D721Med (cell line): ENCODE results near the gene KATNB1.

ENCODE experiments used
- DNase-seq: peaks from one replicate; pipeline ENCODE4 v3.0.0; 2011; ENCODE audit warnings: low spot score; ENCODE audit not compliant: insufficient read length
- FAIRE-seq: peaks from 2 replicates; lab custom pipeline; 2011; peaks lifted over from hg19 to GRCh38; lab: Jason Lieb, UNC
- CTCF ChIP-seq: IDR thresholded peaks from 2 replicates; pipeline ENCODE4 v1.5.1; 2012; ENCODE audit warnings: mild to moderate bottlenecking, control low read depth; ENCODE audit not compliant: insufficient read depth; ENCODE audit errors: missing control alignments

KATNB1 gene, protein sequence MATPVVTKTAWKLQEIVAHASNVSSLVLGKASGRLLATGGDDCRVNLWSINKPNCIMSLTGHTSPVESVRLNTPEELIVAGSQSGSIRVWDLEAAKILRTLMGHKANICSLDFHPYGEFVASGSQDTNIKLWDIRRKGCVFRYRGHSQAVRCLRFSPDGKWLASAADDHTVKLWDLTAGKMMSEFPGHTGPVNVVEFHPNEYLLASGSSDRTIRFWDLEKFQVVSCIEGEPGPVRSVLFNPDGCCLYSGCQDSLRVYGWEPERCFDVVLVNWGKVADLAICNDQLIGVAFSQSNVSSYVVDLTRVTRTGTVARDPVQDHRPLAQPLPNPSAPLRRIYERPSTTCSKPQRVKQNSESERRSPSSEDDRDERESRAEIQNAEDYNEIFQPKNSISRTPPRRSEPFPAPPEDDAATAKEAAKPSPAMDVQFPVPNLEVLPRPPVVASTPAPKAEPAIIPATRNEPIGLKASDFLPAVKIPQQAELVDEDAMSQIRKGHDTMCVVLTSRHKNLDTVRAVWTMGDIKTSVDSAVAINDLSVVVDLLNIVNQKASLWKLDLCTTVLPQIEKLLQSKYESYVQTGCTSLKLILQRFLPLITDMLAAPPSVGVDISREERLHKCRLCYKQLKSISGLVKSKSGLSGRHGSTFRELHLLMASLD

DNA sequence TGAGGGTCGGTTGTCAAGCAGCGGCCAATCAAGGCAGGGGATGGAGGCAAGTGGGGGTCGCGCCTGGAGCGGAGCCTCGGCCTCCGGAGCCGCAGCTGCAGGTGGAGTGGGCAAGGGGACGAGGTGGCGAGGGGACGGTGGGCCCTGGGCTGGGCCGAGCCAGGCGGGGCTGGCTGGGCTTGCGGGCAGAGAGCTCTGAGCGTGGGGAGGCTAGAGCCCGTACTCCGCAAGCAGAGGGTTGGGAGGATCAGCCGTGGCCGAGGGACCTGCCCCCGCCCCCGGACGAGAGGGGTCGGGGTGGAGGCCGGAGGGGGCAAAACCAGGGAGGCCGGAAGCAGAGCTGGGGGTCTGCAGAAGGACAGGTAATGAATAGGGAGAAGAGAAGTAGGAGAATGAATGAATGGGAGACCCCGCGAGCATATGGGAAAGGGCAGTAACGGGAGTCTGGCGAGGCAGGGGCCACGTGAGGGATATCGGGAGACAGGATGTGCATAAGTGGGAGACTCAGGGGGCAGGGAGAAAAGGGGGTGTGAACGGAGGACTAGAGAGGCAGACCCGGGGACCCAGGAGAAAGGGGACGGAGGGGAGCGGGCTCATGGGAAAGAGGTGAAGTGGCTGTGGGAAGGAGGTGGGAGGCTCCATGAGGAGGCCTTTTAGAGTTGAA, at the start of gene KATNB1:
TSS of gene KATNB1 (plus strand) at position 16 of the 664 bp plus-strand sequence. CDS start 1,474 bp downstream, outside the sequence.
- DNase-seq (no peak), FAIRE-seq (no peak)
- no peak for TF ChIP-seq CTCF

DNA sequence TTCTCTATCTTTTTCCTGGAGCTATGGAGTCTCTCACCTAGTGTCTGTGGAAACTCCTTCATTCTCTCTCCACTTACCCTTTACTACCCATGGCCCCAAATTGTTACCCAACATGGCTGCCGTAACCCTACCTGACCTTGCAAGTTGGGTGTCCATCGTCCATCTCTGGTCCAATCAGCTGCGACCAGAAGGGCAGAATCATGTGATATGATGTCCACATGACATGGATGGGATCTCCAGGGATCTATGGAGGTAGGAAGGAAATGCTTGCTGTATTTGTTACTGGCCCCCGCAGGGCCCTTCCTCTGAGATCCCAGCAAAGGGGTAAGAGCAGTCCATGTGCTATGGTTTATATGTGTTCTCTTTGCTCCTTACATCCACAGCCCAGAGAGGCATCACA, 49.0 kb upstream of the KATNB1 start:
- no peak for DNase-seq
- TF ChIP-seq CTCF: no peak
- FAIRE-seq: no peak

- DNase-seq (no peak), FAIRE-seq (no peak)
- no peak for TF ChIP-seq CTCF
Measured at GRCh38 chr16:57687363-57687929, 48.1 kb upstream of the KATNB1 start.

- no peak for TF ChIP-seq CTCF
- FAIRE-seq: no peak
Measured at GRCh38 chr16:57688487-57688986, 47.0 kb upstream of the KATNB1 start.

DNA sequence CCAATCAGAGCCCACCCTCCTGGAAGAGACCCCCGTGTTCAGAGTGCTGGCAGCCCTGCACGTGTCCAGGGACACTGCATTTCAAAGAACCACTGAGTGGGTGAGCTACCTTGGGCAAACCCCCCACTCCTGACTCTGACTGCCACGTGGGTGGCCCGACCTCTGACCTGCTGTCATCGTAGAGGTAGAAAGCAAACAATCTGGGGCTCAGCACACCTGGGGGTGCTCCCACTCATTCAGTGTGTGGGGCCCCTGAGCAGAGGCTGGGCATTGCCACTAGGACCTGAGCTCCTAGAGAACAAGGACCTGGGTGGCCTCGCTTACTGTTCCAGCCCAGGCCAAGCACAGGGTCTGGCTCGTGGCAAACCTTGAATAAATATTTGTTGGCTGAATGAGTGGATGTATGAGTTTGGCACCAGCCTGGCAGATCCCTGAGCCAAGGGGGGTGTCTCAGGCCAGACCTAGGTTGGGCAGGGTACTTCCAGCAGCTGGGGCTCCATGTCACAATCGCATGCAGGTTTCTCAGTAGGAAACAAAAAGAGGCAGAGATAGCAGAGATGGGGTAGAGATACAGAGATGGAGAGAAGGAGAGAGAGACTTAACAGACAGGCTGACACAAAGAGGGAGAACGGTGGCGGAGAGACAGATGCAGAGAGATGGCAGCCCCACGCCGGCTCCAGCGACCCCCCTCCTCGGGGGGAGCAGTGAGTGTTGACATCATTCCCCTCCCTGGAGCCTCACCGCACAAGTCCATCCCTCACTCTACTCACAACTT, 46.4 kb upstream of the KATNB1 start:
- no peak for TF ChIP-seq CTCF
- FAIRE-seq: no peak
- DNase-seq: no peak

More at GRCh38 chr16:57688487-57688986, 47.0 kb upstream of the KATNB1 start:
- DNase-seq: no peak
